WTC11 (cell line): ENCODE measurements around the gene TREH.

Experiments used
- CDX4 ChIP-seq: fragments of 250-450 bp; sonication (Bioruptor Pico); IDR thresholded peaks from 2 replicates; pipeline ENCODE4 v1.9.0; 2021; ENCODE audit warnings: moderate library complexity, mild to moderate bottlenecking, inconsistent platforms, borderline replicate concordance
- CTCF ChIP-seq: fragments of 200-600 bp; IDR thresholded peaks from 2 replicates; pipeline ENCODE4 v1.8.0; 2022; ENCODE audit warnings: antibody characterized with exemption
- ESRRA ChIP-seq: sonication (generic); formaldehyde crosslinking; IDR thresholded peaks from 2 replicates; pipeline ENCODE4 v1.8.1; 2022; ENCODE audit warnings: mild to moderate bottlenecking, missing genetic modification reagents, borderline replicate concordance
- GABPB1 ChIP-seq: sonication (generic); formaldehyde crosslinking; IDR thresholded peaks from 2 replicates; pipeline ENCODE4 v1.8.1; 2023; ENCODE audit warnings: mild to moderate bottlenecking, missing genetic modification reagents
- MYBL2 ChIP-seq: sonication (generic); formaldehyde crosslinking; IDR thresholded peaks from 2 replicates; pipeline ENCODE4 v1.8.1; 2023; ENCODE audit warnings: mild to moderate bottlenecking, moderate library complexity, missing genetic modification reagents
- NFYB ChIP-seq: sonication (generic); formaldehyde crosslinking; conservative IDR thresholded peaks from 2 replicates; pipeline ENCODE4 v1.8.0; 2022; ENCODE audit warnings: low read depth, missing genetic modification reagents
- TEAD1 ChIP-seq: sonication (generic); formaldehyde crosslinking; IDR thresholded peaks from 2 replicates; pipeline ENCODE4 v1.8.0; 2022; ENCODE audit warnings: mild to moderate bottlenecking, missing genetic modification reagents
- ZMAT4 ChIP-seq: fragments of 250-450 bp; sonication (Bioruptor Pico); IDR thresholded peaks from 2 replicates; pipeline ENCODE4 v1.9.0; 2021; ENCODE audit warnings: mild to moderate bottlenecking
- ZNF138 ChIP-seq: sonication (generic); formaldehyde crosslinking; conservative IDR thresholded peaks from 2 replicates; pipeline ENCODE4 v1.8.1; 2022; ENCODE audit warnings: mild to moderate bottlenecking, moderate library complexity, missing genetic modification reagents
- TF ChIP-seq, protein P1 (sequence below): sonication (generic); formaldehyde crosslinking; conservative IDR thresholded peaks from 2 replicates; pipeline ENCODE4 v1.8.1; 2022; ENCODE audit warnings: mild to moderate bottlenecking, missing genetic modification reagents
- TF ChIP-seq, protein P2 (sequence below): sonication (generic); formaldehyde crosslinking; IDR thresholded peaks from 2 replicates; pipeline ENCODE4 v1.8.0; 2022; ENCODE audit warnings: mild to moderate bottlenecking, missing genetic modification reagents
- TF ChIP-seq, protein P3 (sequence below): fragments of 250-450 bp; sonication (Bioruptor Pico); IDR thresholded peaks from 2 replicates; pipeline ENCODE4 v1.9.0; 2021; ENCODE audit warnings: mild to moderate bottlenecking, borderline replicate concordance

DNA sequence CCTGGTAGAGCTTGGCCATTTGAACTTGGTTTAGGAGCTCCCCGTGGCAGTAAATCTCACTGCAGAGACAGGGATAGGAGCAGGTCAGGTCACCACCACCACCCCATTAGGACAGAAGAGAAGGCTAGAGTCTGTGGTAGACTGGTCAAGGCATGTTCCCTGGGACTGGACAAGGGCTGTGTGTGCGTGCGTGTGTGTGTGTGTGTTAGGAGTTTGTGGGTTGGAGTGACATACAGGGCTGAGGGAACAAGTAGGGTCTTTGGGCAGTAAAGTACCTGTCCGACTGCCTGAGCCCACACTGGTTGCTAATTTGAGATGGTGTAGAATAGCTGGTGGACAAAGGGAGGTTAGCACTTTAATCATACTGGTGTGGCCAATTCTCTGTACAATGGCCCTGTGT is 16.1 kb downstream of the TREH start:
- TF ChIP-seq, protein P1, sequence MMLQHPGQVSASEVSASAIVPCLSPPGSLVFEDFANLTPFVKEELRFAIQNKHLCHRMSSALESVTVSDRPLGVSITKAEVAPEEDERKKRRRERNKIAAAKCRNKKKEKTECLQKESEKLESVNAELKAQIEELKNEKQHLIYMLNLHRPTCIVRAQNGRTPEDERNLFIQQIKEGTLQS (CRISPR knock-in tag) = no peak
- no peak for TF ChIP-seq CTCF
- no peak for TF ChIP-seq NFYB
- TF ChIP-seq GABPB1 (CRISPR knock-in tag) = no peak
- TF ChIP-seq TEAD1 (CRISPR knock-in tag) = no peak
- TF ChIP-seq, protein P2, sequence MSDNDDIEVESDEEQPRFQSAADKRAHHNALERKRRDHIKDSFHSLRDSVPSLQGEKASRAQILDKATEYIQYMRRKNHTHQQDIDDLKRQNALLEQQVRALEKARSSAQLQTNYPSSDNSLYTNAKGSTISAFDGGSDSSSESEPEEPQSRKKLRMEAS (CRISPR knock-in tag) = no peak
- TF ChIP-seq MYBL2 (CRISPR knock-in tag) = no peak
- TF ChIP-seq ZNF138 = no peak
- no peak for TF ChIP-seq ESRRA (CRISPR knock-in tag)
- no peak for TF ChIP-seq CDX4 (CRISPR knock-in tag)
- no peak for TF ChIP-seq ZMAT4
- TF ChIP-seq, protein P3, sequence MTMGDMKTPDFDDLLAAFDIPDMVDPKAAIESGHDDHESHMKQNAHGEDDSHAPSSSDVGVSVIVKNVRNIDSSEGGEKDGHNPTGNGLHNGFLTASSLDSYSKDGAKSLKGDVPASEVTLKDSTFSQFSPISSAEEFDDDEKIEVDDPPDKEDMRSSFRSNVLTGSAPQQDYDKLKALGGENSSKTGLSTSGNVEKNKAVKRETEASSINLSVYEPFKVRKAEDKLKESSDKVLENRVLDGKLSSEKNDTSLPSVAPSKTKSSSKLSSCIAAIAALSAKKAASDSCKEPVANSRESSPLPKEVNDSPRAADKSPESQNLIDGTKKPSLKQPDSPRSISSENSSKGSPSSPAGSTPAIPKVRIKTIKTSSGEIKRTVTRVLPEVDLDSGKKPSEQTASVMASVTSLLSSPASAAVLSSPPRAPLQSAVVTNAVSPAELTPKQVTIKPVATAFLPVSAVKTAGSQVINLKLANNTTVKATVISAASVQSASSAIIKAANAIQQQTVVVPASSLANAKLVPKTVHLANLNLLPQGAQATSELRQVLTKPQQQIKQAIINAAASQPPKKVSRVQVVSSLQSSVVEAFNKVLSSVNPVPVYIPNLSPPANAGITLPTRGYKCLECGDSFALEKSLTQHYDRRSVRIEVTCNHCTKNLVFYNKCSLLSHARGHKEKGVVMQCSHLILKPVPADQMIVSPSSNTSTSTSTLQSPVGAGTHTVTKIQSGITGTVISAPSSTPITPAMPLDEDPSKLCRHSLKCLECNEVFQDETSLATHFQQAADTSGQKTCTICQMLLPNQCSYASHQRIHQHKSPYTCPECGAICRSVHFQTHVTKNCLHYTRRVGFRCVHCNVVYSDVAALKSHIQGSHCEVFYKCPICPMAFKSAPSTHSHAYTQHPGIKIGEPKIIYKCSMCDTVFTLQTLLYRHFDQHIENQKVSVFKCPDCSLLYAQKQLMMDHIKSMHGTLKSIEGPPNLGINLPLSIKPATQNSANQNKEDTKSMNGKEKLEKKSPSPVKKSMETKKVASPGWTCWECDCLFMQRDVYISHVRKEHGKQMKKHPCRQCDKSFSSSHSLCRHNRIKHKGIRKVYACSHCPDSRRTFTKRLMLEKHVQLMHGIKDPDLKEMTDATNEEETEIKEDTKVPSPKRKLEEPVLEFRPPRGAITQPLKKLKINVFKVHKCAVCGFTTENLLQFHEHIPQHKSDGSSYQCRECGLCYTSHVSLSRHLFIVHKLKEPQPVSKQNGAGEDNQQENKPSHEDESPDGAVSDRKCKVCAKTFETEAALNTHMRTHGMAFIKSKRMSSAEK (CRISPR knock-in tag) = no peak
